GM18868 (cell line): ENCODE data around the gene RHOA.
"Not testable (repeated sequence)": the region's sequence is repeated elsewhere in the genome, so short reads cannot be mapped to it uniquely, and the experiment has no call there.

Experiments
- ATAC-seq: cut with Tn5 transposase; IDR thresholded peaks from one replicate; pipeline ENCODE4 v1.9.1; 2021; ENCODE audit warnings: mild to moderate bottlenecking, moderate library complexity; ENCODE audit not compliant: unreplicated experiment

The RHOA gene

DNA sequence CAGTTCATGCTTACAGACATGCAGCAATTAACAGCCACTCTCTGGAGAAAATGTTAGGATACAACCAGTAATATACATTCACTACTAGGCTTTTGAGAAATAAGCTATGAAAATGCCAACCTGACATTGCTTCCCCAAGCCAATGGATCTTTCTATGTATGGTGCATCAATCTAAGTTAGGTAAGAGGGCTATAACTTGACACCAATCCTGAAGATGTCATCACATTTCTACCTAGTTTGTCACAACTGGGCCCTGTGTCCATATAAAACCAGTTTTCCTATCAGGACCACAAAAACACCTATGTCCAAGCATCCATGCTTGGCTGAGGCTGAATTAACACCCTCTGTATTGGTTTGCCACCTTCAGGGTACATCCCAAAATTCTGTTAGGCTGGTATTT, 39.8 kb downstream of the RHOA start:
- ATAC-seq: no peak

DNA sequence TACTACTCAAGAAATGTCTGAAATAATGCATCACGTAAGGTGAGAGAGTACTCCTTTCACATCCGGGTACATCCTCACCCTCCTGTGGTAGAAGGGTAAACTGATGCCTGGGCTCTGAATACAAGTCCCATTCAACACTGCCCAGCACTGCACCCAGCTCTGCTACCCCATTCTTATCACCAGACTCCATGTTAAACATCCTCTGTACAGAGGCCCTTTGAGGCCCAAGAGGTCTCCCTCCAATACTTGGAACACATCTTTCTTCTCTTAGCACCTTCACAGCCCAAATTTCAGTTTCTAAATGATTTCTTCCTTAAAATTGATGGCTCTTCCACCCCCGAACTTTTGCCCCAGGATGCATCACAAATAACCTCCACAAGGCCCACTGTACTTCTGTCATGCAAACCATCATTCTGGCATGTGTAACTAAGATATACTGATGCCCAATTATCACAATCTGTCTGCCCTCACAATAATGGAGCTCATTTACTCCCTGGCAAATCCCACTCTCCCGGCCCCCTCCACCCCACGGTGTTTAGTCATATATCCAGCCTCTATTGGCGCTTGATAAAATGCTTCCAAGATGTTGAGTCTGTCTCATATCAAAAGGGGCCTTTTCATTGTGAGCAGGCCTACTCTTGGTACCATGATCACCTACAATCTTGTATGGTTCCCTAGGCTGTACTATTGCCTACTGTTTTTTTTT, 41.0 kb downstream of the RHOA start:
- no peak for ATAC-seq

DNA sequence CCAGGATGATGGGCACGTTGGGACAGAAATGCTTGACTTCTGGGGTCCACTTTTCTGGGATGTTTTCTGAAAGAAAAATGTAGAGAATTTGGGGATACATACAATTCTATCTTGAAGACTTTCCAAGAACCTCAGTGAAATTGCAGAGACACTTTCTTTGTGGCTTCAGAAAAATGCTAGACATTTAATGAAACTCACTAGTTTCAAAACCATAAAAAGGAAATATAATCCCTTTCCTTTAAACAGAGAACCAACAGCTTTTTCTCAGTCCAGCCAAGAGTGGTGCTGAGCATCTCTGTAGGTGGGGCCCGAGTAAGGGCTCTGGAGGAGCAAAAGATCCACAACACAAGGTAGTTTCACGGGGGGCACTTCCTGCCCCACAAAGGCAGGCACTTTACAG, 49.2 kb downstream of the RHOA start:
- no peak for ATAC-seq

DNA sequence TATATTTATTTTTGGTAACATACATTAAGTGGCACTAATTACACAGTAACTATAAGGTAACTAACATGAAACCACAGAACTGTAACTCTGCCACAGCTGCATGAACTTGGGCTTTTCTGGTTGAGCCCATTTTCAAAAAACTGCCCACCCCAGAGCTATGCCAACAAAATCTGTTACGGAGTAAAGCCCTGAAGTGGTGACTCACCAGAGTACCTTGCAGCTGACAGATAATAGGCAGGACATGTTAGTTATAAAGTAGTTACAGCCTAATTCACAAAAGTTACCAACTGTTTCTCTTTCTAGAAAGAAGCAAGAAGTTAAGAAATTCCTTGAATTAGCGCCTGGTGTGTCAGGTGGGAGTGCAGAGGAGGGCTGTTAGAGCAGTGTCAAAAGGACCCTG, 52.2 kb downstream of the RHOA start:
- no peak for ATAC-seq

DNA sequence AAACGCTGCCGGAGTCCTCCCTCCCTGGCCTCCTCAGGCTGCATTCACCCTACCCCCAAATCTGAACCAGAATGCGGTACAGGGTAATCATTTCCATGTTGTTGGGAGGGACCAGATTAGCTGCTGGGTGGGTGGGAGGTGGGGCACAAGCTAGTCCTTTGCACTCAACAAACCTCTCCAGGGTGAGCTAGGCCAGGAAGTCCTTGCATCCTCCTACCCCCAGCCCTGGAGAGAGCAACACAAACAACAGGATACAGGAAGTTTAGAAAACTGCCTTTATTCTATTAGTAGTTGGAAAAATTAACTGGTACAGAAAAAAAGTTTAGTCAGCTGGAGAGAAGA, 52.9 kb downstream of the RHOA start:
- ATAC-seq: peak; percentile 3

DNA sequence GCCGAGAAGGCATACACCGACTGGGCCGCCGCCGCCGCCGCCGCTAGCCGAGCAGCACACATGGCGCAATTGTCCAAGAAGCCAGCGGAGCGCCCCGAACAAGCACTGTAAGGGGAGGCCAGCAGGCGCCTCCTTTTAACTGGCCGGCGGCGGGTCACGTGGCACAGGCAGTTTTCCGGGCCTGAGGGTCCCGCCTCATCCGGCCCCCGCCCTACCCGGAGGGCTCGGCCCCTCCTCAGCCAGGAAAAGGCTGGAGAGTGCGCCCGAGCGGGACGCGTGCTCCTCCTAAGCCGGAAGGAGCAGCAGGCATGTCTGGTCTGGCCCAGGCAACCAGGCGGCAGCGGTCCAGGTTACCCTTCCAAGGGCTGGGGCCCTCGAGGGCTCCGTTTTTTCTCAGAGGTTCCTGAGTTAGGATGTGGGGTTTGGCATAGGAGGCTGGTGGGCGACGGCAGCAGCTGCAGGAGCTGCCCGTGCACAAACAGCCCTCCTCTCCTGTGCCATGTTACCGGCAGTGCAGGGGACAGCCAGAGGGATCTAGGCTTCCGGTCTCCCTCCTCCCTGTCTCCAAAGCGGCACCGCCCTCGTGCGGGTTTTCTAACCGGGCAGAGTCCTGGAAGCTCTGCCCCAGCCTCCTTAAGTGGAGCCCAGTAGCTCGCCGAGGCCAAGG, 53.4 kb downstream of the RHOA start, which contains the start of gene GPX1:
TSS of gene GPX1 (minus strand) at position 137 of the 667 bp plus-strand sequence. CDS start at position 62, 75 bp downstream.
- peak; percentile 87 for ATAC-seq

DNA sequence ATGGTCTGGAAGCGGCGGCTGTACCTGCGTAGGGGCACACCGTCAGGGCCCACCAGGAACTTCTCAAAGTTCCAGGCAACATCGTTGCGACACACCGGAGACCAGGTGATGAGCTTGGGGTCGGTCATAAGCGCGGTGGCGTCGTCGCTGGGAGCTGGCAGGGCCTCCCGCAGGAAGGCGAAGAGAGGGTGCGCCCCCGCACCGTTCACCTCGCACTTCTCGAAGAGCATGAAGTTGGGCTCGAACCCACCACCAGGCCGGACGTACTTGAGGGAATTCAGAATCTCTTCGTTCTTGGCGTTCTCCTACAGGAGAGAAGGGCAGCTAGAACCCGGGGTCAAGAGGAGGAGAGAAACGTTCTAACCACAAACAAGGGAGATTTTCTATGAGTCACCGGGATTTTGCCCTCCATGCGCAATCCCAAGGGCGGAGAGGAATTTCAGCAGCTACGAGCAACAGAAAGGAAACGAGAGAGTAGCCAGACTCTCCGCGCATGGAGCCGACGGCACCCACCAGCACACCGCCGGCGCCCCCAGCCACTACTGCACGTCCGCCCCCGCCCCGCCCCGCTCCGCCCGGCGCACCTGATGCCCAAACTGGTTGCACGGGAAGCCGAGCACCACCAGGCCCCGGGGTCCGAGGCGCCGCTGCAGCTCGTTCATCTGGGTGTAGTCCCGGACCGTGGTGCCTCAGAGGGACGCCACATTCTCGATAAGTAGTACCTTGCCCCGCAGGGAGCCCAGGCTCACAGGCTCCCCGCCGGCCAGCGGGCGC, 54.1 kb downstream of the RHOA start:
- peak; percentile 22 for ATAC-seq

DNA sequence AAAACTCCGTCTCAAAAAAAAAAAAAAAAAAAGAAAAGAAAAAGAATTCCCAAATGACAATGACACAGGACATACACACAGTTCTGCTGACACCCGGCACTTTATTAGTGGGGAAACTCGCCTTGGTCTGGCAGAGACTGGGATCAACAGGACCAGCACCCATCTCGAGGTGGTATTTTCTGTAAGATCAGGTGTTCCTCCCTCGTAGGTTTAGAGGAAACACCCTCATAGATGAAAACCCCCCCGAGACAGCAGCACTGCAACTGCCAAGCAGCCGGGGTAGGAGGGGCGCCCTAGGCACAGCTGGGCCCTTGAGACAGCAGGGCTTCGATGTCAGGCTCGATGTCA, 54.7 kb downstream of the RHOA start:
- not testable (repeated sequence) for ATAC-seq

DNA sequence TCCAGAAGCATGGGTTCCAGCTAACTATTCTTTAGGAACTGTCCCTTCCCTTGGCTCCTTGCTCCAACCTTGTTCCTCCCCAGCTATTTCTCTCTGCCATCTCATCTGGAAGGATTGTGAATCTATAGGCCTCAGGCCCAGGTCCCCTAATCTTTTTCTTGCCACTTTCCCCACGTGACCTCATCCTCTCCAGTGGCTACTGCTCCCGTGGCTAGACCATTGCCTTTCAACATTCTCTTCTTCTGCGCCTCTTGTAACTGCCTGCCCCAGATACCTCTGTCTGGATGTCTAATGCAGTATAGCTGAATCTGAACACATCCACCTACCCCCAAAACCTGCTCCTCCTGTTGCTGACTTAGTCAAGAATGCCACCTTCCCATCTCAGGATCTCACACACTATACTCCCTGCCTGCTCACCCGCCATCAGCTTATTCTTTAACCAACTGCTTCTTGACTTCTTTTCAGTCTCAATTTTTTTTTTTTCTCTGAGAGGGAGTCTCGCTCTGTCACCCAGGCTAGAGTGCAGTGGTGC, 58.8 kb downstream of the RHOA start:
- no peak for ATAC-seq

DNA sequence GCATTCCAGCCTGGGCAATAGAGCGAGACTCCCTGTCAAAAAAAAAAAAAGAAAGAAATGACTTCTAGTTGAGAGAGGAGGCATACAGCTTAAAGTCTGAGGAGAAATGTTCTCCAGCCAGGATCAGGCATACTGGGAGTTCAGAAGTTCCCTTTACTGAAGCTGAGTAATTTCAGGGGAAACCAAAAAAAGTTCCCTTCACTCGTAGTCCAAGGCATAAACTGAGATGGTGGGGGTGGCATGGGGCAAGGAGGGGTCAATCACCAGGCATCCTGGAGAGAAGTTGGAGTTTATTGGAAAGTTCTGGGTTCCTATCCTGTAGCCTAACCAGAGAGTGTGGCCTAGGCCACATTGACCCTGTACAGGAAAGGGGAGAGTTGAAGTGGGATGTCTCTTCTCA, 59.5 kb downstream of the RHOA start:
- no peak for ATAC-seq

DNA sequence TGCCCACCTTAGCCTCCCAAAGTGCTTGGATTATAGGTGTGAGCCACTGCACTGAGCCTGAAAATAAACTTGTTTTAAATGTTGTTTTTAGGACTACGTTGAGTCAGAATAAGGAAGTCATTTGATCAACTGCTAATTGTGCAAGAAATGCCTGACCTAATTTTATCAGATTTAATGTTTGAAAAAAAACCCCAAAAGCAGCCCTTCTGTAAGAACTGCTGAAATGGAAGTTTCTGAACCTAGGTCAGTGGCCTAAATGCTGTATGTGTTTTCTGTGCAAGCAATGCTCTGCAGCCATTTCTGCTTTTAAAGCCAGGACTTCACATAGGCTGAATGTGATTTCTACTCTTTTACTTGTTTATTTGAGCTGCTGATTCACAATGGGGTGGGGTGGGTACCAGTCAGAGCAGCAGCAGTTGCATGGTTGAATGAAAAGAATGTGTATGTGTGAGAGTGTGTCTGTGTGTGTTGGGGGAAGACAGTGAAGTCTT, 60.2 kb downstream of the RHOA start:
- no peak for ATAC-seq

DNA sequence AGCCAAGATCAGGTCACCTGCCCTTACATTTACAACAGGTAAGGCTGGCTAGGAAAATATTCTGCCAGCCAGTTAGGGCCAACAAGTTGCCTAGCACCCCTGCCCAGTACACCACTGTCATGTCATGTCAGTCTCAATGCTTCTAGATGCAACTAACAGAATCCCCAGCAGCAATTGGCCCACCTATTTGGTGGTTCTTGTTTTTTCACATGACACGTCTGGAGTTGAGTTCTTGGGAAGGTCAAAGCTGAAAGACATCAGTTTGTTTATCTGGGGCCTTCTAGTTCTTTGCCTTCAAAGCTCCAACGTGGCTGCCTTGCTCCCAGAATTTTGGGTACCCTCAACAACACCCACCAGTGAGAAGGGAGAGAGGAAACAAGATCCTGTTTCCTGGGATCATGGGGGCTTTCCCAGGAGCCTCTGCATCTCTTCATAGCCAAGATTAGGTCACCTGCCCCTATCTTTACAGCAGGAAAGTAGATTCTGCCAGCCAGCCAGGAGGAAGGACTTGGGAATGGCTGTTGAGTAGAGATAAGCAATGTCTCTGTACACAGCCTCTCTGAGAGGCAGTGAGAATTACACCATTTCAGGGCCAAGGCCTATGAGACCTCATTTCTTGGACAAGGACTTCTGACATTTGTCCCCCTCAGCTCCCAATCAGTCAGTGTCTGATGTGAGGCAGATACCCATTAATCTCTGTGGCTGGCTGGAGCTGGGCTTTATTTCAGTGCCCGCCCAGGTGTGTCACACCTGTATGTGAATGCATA, 62.2 kb downstream of the RHOA start:
- no peak for ATAC-seq

DNA sequence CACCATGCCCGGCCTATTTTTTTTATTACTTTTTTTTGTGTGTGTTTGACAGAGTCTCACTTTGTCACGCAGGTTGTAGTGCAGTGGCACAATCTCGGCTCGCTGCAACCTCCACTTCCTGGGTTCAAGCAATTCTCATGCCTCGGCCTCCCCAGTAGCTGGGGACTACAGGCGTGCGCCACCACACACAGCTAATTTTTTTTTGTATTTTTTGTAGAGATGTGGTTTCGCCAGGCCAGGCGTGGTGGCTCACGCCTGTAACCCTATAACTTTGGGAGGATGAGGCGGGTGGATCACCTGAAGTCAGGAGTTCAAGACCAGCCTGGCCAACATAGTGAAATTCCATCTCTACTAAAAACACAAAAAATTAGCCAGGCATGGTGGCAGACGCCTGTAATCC, 63.4 kb downstream of the RHOA start:
- ATAC-seq: not testable (repeated sequence)

DNA sequence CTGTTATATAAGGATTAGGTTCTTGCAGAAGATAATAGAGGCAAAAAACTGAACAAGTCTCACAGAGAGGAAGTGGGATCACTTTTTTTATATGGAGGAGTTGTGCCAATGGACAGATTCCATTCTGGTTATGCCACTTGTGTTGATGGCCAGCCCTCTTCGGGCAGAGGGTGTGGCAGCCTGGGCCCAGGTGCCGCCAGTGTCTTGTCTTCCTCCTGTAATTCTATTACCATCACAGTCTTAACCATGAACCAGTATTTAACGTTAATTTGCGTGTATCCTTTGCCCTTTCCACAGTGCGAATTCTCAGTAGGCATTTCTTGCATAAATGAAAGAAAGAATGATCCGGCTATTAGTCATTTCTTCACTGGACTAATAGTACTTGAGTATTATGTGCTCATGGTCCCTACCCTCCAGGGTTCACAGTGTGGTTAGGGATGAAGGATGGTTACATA, 65.0 kb downstream of the RHOA start:
- no peak for ATAC-seq

DNA sequence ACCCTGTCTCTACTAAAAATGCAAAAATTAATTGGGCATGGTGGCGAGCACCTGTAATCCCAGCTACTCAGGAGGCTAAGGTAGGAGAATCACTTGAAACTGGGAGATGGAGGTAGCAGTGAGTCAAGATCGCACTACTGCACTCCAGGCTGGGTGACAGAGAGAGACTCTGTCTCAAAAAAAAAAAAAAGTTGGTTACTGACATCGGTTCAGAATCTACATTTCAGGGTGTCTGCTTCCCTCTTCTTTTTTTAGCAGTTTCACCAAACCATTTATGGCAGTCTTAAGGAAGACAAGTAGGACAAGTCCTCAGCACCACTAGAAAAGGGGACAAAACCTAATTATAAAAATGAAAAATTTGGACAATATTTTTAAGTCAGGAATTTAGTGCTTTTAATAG, 68.6 kb downstream of the RHOA start:
- ATAC-seq: no peak

DNA sequence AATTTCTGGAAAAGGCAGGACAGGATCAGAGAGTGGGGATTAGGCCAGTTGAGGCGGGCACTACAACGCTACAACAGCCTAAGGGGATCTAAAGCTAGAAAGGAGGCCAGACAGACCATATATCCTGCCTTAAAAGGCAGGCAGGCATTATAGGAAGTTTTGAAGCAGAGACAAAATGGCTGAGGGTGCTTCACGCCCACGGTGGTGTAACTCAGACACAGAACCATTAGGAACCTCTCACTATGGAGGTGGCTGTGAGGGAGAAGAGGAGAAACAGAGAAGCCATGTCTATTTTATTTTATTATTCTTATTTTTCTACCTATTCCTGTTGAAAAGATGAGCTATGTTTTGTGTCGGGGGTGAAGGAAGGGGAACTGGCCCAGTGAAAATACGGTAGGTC, 69.8 kb downstream of the RHOA start:
- ATAC-seq: no peak

DNA sequence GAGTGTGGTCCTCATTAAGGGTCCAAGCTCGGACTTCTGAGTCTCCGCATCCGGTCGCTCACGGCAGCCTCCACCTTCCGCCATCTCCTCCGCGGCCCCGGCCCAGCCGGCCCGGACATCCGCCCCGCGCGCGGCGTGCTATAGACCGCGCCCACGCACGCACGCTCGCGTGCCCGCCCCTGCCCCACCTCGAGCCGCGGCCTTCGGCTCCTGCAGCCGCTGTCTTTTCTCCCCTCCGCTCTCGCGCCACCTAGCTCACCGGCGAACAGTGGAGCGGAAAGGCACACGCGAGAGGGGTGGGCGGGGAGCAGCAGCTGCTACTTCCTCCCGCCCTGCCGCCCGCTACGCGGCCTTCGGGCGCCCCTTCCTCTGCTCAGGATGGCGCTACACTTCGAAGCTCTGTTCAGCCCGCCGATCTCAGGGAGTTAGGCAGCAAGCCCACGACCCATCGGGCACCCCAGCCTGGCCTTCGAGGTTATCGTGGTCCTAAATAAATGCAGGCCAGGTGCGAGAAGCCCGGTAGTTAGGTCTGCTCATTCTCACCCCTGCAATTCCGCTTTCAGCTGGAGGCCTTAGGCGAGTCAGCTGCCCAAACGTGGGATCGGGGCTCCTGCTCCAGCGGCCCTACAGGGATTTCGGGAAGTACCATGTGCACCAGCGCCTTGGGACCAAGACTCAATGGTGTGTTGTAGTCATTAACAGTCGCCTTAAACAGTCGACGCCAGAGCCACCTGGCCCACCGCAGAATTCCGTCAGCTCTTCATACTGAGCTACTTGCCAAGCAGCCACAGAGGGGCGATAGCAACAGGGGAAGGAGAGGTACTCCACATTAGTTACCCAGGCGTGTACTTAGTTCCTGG, 71.6 kb downstream of the RHOA start, which contains the start of gene USP4:
TSS of gene USP4 (minus strand) at position 113 of the 860 bp plus-strand sequence. CDS start at position 84, 29 bp downstream.
- peak; percentile 79 for ATAC-seq

DNA sequence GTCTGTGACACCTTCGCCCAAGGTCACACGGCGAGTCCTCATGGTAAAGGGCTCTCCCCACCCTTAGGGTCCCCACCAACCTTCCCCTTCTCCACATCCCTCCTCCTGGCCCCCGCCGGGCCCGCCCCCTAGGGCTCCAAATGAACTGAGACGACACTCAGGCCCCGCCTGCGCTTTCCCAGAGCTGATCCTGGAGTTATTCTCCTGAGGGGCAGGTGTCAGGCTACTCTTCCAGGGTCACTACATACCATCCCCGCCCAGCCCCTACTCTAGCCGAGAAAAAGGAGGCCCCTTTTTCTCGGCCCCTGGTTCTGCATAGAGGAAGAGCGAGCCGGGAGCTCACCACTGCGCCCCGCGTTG, 72.2 kb downstream of the RHOA start:
- peak; percentile 10 for ATAC-seq

DNA sequence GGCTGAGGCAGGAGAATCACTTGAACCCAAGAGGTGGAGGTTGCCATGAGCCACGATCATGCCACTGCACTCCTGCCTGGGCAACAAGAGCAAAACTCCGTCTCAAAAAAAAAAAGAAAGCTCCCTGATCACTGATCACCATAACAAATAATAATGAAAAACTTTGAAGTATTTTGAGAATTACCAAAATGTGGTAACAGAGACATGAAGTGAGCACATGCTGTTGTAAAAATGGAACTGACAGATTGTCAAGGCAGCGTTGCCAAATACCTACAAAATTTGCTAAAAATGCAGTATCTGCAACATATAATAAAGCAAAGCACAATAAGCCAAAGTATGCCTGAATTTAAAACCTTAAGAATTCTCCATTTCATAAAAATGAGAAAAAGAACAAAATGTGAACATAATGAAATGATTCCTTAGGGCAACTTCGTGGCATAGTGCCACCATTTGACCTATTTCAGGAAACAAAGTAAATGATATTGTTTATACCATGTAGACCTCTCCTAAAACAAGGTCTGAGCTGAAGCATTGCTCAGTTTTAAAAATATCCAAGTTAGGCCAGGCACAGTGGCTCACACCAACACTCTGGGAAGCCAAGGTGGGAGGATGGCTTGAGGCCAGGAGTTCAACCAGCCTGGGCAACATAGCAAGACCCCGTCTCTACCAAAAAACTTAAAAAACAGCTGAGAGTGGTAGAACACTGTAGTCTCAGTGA, 77.7 kb downstream of the RHOA start:
- no peak for ATAC-seq
